SIG-M5 treated with dmso at 0.1 percent for 504 hours (cell line): ENCODE results near the gene GCDH.
"Not testable (repeated sequence)": the region's sequence is repeated elsewhere in the genome, so short reads cannot be mapped to it uniquely, and the experiment has no call there.

Experiments
- DNase-seq: peaks from one replicate; lab custom pipeline; 2025; ENCODE audit not compliant: unreplicated experiment; lab: John Stamatoyannopoulos, UW

Gene GCDH

DNA sequence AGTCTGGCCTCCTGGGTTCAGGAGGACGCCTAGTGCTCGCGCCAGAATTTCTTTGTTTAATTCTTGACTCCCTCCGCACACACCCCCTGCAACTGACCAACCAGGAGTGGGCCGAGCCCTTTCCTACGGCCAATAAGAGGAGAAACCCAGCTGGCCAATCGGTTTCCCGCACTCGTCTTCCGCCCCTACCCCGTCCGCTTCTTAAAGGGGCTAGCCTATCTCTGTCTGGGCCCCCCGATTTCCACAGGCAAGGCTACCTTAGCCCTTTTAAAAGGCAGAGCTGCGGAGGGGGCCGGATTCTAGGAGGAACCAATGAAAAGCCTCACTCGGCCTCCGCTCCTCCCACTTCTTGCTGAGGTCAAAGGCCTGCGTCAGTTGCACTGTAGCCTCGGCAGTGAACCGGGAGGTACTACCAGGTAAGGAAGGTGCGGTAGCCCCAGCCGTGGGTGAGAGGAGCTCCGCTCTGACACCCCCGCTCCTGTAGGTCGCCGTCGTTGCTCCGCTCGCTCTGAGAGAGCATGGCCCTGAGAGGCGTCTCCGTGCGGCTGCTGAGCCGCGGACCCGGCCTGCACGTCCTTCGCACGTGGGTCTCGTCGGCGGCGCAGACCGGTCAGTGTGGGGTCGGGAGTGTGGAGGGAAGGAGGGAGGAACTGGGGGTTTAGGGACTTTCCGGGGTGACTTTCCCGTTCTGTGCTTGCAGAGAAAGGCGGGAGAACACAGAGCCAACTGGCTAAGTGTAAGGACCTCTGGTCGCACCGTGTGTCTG lies at the start of gene GCDH:
TSS of gene GCDH (plus strand) at position 374 of the 766 bp plus-strand sequence. CDS start at position 519, 145 bp downstream.
- peak; percentile 99 for DNase-seq

GRCh38 chr19:12842511-12842910 lies 48.4 kb upstream of the GCDH start:
- DNase-seq: no peak

DNA sequence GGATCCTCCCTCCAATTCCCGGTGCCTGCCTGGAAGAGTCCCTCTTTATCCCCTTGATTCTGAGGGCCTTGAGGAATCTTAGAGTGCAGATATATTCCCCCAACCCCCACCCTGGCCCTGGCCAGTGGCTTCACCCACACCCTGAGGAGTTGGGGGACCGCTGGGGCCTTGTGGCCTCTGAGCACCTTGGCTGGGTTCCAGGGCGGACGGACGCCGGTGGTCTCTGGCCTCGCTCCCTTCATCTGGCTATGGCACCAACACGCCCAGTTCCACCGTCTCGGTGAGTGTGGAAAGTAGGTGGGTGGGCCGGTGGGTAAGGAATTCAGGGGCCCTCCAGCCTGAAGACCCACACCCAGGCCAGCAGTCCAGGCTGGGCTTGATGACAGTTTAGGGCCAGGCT lies 47.6 kb upstream of the GCDH start:
- no peak for DNase-seq

GRCh38 chr19:12843999-12844732 lies 46.8 kb upstream of the GCDH start:
- DNase-seq: no peak

- DNase-seq: not testable (repeated sequence)
Measured at GRCh38 chr19:12846613-12847012, 44.3 kb upstream of the GCDH start.

GRCh38 chr19:12847159-12848139 lies 43.5 kb upstream of the GCDH start:
- peak; percentile 64 for DNase-seq

DNA sequence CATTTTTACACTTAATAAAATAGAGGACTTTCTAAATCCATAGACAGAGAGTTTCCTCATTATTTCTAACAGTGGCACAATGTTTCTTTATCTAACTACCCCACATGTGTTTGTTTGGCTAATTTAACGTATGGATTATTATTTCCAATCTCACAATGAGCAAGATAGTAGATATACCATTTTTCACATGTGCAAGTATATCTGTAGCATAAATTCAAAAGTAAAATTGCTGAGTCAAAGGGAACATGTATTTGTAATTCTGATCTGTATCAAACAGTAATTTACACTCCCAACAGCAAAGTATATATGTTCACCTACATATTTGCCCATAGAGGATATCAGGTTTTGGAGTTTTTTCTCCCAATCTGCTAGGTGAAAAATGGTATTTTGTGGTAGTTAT lies 34.3 kb upstream of the GCDH start:
- no peak for DNase-seq

- DNase-seq: no peak
Measured at GRCh38 chr19:12858041-12858928, 32.7 kb upstream of the GCDH start.

DNA sequence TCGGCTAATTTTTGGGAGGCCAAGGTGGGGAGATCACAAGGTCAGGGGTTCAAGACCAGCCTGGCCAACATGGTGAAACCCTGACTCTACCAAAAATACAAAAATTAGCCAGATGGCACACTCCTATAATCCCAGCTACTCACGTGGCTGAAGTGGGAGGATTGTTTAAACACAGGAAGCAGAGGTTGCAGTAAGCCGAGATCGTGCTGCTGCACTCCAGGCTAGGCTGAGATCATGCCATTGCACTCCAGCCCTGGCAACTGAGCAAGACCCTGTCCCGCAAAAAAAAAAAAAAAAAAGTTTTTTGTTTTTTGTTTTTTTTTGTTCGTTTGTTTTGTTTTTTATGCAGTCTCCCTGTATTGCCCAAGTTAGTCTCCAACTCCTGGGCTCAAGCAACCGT lies 31.4 kb upstream of the GCDH start:
- no peak for DNase-seq

DNA sequence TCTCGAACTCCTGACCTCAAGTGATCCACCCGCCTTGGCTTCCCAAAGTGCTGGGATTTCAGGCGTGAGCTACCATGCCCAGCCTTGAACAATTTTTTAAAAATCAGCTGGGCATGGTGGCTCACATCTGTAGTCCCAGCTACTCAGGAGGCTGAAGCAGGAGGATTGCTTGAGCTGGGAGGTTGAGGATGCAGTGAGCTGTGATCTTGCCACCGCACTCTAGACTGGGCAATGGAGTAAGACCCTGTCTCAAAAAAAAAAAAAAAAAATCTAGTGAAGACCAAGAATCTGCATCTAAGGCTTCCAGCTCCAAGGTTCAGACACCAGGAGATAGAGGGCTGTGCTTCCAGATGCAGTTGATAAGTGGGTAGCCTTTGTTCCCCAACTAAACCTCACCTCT lies 26.8 kb upstream of the GCDH start:
- DNase-seq: no peak

DNA sequence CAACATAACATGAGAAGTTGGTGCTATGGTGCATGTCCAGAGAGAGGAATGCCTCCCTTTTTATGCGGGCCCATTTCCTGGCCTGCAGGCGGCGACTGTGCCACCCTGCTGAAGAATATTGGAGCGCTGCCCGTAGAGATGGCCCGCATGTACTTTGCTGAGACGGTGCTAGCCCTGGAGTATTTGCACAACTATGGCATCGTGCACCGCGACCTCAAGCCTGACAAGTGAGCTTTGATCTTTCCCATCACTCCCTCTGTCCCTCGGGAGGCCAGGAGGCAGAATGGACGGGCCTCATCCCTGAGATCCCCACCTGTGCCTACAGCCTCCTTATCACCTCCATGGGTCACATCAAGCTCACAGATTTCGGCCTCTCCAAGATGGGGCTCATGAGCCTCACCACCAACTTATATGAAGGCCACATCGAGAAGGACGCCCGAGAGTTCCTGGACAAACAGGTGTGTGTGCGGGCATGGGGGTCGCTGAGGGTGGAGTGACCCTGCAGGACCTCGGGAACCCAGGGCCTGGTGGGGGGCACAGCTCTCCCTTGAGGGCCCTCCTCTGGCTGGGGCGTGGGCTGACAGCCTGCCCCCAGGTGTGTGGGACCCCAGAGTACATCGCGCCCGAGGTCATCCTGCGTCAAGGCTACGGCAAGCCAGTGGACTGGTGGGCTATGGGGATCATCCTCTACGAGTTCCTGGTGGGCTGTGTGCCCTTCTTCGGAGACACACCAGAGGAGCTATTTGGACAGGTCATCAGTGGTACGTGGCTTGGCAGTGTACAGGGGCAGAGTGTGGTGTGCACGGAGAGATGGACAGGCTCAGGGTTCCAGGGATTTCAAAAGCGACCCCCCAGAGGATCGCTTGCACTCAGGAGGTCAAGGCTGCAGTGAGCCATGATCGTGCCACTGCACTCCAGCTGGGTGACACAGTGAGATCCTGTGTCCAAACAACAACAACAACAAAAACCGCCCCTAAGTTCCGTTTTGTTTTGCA lies 25.9 kb upstream of the GCDH start:
- no peak for DNase-seq

DNA sequence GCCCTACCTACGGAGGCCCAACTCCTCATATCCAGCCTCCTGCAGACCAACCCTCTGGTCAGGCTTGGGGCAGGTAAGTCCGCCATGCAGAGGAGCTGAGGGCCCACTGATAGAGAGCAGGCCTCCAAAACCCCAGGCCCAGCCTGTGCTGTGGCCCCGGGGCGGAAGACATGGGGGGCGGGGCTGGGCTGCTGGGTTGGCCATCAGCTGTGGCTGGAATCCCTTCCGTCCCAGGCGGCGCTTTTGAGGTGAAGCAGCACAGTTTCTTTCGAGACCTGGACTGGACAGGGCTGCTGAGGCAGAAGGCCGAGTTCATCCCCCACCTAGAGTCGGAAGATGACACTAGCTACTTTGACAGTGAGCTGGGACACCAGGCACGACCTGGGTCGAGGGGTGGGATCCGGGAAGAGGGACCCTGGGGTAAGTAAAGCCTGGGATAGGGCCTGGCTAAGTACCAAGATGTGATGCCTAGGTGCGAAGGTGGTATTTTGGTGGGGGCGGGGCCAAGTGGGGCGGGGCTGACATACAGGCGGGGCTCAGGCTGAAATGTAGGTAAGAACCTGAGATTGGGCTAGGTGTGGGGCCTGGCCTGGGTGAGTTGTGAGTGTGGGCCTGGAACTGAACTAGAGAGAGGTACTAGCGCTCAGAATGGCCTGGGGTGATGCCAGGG lies 25.1 kb upstream of the GCDH start:
- no peak for DNase-seq

DNA sequence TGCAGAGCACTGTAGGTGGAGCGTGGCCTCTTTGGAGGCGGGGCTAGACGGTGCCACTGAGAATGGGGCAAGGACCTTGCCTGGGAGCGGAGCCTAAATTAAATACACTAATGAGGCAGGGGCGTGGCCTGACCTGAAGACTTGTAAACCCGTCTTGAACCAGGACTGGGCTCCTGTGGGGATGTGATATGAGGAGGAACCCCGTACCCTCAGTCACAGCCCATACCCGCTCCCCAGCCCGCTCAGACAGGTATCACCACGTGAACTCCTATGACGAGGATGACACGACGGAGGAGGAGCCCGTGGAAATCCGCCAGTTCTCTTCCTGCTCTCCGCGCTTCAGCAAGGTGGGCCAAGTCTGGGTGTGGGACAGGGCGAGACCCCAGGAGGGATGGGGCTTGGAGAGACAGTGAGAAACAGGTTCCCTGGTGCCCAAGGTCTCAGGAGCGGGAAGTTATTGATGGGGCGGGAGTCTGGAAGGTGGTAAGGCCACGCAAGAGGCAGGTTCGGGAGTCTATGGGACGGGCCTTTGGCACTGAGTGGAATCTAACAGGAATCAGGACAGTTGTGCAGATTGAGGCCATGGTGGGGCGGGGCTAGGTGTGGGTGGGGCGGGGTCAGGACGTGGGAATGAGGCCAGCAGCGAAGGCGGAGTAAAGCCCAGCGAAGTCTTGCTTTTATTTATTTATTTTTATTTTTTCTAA lies 24.4 kb upstream of the GCDH start:
- no peak for DNase-seq

- DNase-seq: no peak
Measured at GRCh38 chr19:12867120-12868099, 23.6 kb upstream of the GCDH start.

- no peak for DNase-seq
Measured at GRCh38 chr19:12868540-12869112, 22.3 kb upstream of the GCDH start.

DNA sequence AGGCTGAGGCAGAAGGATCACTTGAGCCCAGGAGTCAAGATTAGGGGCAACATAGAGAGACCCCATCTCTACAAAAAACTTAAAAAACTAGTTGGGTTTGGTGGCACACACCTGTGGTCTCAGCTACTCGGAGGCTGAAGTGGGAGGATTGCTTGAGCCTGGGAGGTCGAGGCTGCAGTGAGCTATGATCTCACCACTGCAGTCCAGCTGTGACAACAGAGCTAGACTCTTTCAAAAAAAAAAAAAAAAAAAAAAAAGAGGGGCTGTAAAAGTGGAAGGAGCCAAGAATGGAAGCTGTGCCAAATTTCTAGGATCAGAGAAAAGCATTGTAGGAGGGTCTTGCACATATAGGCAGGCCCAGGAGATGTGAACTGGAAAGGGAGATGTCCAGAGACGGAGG lies 19.3 kb upstream of the GCDH start:
- DNase-seq: no peak
